ENCODE measurements around the gene ANGPTL2.

- TF ChIP-seq CTCF (IDR thresholded peaks at IDR 0.05; ENCODE audit: insufficient read depth, low read depth, low read length) (no peak), EZH2 (IDR thresholded peaks at IDR 0.05; ENCODE audit: insufficient read depth, low read length) (no peak)
These were observed 7.8 kb upstream of the ANGPTL2 start for GRCh38 chr9:127130235-127130634.

Data from astrocyte (in vitro differentiated cells and primary cell).